NK-92 (cell line): ENCODE results near the gene CLEC16A.

Experiments used
- DNase-seq: peaks from one replicate; lab custom pipeline; 2025; ENCODE audit not compliant: unreplicated experiment; lab: John Stamatoyannopoulos, UW

The CLEC16A gene

DNA sequence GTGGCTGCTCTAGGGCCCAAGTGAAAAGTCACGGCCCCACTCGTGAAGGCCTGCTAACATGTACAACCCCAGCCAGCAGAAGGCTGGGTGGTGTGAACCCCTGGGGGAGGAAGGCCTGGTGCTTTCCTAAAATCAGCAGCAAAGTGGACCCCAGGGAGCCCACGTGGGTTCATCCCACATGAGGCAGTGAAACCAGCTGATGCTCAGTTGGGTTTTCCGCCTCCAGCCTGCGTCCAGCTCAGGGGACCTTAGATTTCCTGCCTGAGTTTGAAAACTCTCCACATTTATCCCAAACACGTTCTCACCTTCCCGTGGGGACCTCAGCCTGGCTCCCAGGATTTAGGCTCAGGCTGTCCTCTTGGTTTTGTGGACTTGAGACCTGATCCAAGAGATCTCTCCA is 225.8 kb downstream of the CLEC16A start:
- DNase-seq: no peak

DNA sequence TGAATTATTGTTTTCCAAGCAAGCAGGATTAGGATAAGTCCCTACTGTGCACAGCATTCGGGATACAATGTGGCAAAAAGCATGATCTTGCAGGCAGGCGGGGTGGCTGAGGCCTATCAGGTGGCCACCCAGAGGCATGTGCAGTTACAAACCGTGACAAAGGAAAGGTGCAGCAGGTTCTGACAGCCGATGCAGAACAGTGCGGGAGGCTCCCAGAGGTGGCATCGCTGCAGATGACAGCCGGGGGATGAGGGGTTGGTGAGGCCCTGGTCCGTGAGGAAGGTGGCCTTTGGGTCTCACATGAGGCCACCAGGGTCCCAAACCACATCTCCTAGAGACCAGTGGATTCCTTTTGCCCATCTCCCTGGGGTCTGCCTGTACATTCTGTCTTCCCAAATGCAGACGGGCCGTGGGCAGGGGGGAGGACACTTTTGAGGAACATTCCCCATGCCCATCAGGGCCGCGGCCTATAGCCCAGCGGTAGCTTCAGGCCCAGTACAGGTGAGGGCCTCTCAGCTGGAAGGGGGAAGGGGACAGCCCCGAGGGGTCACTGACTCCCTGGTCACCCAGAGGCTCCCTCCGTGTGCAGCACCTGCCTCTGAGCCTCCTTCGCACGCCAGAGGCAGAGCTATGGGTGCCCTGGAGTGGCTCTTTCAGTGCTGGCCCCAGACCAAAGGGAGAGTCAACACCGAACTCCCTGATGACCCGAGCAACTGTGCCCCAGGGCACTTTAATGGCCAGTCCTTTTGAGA is 226.5 kb downstream of the CLEC16A start:
- no peak for DNase-seq

DNA sequence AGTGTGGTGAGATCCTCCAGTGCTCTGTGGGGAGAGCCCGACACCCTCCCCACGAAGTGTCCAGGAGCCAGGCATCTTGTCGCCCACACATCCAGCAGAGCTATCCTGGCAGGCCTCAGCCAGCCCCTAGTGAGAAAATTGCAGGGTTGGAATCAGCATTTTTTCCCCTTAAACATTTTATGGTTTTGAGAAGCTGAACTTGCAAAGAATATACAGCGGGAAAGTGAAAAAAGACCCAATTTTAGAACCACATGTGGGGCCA is 227.0 kb downstream of the CLEC16A start:
- no peak for DNase-seq

DNA sequence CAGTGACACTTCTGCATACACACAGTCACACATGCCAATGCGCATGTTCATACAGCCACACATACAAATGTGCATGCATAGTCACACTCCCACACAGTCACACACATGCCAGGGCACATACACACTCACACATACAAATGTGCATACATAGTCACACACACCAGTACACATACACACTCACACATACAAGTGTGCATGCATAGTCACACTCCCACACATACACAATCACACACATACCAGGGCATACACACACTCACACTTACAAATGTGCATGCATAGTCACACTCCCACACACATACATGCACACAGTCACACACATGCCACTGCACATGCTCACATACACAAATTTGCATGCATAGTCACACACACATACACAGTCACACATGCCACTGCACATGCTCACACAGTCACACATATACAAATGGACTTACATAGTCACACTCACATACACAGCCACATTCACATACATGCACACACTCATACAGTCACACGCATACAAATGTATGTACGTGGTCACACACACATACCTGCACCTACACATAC is 227.5 kb downstream of the CLEC16A start:
- DNase-seq: no peak

DNA sequence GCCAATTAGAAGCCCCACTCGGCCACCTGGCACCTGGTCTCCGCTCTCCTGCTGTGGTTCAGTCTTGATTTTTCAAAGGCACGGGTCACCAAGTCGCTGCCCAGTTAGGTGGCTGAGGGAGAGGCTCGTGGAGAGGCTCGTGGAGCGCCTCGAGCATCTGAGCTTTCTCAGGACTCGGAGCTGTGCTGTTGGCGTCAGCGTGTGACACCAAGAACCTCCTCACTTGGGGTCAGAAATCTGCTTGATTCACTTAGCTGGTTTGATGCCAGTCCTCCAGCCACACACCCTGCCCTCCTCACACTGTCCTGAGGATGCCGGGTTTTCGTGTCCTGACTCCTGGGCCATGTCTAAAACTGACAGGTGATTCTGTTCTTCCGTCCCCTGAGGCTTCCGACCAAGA is 229.1 kb downstream of the CLEC16A start:
- no peak for DNase-seq

DNA sequence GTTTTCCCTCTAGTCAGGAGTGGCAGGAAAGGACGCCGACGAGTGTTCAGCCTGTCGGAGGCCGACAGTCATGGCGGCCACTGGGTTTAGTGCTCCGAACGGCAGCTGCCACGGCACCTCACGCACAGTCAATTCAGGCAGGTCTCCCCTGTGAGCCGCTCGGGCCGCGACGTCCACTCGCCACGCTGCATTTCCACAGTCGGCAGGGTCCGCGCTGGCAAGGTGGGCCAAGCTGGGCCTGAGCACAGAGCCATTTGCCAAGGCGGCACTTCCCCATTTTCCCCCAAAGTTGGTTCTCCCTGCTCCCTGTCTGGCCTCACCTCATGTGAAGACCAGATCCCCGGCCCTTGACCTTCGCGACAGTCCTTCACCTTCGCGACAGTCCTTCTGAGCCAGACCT is 229.8 kb downstream of the CLEC16A start:
- no peak for DNase-seq

DNA sequence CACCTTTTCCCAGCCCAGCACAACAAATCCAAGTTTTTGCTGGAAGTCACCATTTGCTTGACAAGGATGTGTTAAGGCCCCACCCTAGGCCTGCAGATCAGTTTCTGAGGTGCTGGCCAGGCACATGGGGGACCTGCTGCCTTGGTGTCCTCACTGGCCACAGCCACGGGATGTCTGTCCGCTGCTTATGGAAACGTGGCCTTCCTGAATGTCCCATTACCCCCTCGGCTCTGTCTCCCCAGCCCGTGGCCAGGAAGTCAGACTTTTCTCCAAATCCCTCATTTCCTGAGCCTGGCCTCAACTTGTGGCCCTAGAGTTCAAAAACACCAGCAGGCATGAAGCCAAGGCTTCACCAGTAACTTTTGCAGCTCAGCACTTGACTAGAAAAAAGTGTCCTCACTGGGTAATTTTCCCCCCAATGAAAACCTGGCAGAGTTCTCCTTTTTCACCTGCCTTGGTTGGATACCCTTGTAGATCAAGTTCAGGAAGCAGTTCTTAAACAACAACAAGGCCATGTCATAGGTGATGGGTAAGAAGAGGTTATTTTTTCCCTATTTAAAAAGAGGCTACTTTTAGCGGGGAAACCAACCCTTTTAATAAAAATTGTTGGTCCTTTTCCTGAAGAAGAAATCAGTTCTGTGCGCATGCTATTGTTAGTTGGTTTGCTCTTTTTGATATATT is 230.9 kb downstream of the CLEC16A start:
- no peak for DNase-seq

DNA sequence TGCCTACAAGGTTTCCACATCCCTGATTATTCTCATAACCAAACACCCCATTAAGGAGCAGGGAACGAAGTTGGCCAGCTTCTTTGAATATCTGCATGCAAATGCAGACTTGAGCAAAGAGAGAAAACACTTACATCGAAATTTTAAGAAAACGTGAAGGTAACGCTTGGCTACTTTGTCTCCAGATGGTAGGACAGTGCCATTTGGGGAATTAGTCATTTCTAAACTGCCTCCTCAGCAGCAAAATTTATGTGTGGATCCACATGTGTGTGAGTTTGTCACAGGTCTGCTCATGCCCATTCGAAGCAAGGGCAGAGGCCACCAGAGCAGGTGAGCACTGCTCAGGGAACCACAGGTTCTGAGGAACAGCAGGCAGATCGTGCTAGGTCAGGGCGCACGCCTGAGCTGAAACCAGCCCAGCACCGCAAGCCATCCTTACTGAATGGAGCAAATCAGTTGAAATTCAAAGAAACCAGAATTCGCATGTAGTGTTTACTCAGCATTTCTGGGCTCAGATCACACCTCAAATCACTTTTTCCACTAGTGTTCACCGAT is 231.5 kb downstream of the CLEC16A start:
- no peak for DNase-seq

DNA sequence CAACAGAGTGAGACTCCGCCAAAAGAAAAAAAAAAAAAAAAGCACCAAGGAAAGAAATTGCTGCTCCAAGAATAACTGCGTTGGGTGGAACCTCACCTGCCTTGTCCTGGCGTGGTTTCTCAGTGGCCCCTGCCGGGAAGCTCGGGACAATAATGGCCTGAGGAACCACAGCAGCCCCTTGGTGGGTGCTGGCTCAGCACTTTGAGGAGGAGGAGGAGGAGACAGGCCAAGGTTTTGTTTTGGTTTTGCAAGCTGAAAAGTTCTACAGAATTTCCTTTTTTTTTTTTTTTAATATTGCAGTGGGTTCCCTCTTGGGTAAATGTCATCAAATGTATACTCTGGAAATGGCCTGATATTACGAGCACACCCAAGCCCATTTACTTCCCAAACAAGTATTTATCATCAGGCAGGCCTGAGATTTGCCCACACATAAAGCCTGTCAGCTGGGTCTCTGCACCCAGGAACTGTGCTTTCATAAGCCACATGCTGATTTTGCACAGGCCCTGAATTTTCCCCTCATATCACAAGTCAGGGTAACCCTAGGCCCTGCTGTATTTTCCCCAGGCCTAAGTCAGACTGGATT is 233.3 kb downstream of the CLEC16A start:
- DNase-seq: no peak

DNA sequence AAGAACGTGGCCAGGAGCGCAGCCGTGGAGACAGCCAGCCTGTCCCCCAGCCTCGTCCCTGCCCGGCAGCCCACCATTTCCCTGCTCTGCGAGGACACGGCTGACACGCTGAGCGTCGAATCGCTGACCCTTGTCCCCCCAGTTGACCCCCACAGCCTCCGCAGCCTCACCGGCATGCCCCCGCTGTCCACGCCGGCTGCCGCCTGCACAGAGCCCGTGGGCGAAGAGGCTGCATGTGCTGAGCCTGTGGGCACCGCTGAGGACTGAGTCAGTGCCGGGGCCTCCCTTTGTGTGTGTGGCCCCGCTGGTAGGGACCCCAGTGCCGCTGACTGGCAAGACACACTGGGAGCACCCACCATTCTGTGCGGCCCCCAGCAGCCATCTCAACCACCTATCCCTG is 234.1 kb downstream of the CLEC16A start:
- DNase-seq: no peak

DNA sequence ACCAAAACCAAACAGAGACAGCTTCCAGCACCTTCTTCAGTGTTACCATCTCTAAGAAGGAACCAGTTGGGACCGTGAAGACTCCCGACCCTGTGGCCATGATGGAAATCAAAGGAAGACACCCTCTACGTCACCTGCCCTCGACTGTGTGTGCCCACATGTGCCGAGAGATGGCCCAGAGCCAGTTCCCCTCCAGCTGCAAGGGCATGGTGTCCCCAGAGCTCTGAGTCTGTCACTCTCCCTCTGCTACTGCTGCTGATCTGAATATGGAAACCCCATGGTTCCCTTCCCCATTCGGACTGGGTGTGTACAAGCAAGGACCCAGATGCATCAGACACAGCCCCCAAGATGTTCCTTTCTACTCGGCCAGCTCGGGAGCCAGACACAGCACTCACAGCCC is 235.2 kb downstream of the CLEC16A start:
- no peak for DNase-seq

DNA sequence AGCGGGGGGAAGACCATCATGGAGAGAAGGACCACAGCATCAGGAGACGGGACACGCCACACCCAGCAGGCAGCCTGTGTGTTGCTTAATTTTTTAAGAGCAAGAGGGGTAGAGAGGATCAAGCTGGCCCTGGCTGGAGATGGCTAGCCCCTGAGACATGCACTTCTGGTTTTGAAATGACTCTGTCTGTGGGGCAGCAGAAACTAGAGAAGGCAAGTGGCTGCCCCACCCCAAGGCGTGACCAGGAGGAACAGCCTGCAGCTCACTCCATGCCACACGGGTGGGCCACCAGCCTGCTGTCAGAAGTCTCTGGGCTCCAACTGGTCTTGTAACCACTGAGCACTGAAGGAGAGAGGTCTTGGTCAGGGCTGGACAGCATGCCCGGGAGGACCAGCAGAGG is 236.1 kb downstream of the CLEC16A start:
- DNase-seq: no peak

DNA sequence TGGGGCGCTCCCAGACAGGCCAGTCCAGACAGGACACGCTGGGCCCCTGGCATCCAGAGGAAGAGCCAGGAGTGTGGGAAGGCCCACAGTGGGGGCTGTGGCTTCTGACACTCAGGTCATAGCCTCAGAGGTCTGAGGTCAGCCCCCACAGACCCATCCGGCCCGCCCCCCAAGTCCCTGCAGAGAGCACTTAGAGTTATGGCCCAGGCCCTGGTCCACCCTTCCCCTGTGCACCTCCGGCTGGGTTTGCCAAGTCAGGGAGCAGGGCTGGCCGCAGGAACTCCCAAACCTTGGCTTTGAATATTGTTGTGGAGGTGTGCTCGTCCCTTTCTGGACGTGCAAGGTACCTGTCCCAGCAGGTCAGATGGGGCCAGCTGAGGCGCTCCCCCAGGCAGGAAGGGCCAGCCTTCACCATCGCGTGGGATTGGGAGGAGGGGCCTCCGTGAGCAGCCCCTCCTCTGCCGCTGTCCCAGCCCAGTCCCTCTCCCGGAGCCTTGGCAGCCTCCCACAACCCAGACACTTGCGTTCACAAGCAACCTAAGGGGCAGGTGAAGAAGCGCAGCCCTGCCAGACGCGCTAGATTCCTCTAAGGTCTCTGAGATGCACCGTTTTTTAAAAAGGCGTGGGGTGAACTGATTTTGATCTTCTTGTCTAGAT is 237.0 kb downstream of the CLEC16A start:
- no peak for DNase-seq

DNA sequence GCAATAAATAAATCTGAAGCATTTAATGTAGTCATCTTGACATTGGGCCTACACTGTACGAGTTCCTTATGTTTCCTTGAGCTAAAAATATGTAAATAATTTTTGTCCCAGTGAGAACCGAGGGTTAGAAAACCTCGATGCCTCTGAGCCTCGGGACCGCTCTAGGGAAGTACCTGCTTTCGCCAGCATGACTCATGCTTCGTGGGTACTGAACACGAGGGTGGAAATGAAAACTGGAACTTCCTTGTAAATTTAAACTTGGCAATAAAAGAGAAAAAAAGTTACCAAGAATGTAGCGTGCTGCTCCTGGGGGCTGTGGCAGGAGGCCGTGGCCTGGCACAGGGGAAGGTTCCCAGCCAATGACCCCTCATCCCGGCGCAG is 237.5 kb downstream of the CLEC16A start:
- DNase-seq: no peak

DNA sequence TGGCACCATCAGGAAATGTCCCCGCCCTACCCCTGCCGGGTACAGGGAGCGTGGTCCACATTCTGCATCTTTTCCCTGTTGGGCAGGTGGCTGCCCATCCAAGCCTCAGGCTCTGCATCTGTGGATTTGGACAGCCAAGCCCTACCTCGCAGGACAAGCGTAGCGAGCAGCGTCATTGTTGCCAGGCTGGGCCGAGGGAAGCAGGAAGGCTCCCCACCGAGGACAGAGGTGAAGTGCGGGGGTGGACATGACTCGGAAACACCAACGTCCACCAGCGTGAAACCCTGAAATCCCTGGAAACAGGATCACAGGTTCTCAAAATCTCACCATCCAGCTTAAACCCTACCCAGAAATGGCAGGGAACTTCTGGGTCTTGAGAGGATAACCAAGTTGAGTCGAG is 238.0 kb downstream of the CLEC16A start:
- no peak for DNase-seq

DNA sequence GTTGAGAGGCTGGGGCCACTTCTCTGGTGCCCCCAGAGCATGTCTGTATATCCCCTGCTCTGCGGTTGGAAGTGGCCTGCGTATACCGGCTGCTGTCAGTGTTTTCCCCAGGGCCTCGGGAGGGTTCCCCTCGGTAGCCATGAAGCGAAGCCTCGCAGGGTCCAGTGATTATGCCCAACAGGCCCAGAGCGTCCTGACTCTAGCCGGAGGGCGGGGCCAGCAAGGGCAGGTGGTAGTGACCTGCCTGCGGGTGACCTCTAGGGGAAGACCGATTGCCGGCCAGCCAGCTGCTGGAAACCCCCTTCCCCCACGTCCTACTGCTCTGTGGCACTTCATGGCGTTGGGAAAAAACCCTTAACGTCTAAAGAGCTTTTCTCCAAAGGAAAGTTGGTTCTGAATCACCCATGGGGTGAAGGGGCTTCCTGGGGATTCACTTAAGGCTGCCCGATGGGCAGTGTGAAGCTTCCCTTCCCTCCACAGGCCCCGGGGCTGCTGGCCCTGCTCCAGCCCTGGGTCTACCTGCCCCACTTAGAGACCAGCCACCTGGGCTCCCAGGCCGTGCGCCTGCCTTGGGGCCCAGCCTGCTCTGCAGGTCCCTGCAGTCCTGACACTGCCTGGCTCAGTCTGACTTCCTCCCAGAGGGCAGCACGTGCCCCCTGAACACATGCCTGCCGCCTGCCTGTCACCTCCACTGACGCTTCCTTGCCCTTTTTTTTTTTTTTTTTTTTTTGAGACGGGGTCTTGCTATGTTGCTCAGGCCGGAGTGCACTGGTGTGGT is 238.9 kb downstream of the CLEC16A start:
- DNase-seq: no peak

DNA sequence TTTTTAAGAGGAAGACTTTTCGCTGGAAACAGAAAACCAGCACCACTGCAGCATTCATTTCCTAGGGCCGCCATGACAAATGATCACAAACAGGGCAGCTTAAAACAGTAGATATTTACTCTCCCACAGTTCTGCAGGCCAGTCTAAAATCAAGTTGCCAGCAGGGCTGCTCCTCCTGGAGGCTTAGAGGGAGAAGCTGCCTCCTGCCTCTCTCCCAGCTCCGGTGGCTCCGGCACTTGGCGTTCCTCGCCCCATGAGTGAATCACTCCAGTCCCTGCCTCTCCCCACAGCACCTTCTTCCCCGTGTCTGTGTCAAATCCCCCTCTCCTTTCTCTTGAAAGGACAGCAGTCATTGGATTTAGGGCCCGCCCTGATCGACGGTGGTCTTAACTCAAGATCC is 239.6 kb downstream of the CLEC16A start:
- no peak for DNase-seq

DNA sequence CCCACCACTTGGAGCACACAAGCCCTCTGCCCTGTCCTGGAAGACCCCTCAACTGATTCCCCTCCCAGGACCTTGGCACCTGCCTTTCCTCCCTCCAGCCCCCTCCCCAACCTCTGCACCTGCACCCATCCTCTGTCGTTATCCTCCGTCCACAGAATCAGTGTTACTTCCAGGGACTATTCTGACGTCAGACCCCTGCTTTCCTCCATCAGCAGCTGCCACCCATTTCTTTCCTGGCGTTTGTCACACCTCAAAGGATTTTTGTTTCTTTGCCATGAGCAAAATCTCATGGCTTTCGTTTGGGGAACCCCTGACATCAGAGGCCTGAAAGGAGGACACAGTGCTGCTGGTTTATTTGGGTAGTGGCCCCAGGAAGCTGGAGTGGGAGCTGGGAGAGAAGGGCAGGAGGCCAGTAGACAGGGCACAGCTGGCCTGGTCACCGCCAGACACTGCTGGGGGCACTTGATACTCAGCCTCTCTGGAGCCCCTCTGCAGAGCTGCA is 243.2 kb downstream of the CLEC16A start:
- no peak for DNase-seq

DNA sequence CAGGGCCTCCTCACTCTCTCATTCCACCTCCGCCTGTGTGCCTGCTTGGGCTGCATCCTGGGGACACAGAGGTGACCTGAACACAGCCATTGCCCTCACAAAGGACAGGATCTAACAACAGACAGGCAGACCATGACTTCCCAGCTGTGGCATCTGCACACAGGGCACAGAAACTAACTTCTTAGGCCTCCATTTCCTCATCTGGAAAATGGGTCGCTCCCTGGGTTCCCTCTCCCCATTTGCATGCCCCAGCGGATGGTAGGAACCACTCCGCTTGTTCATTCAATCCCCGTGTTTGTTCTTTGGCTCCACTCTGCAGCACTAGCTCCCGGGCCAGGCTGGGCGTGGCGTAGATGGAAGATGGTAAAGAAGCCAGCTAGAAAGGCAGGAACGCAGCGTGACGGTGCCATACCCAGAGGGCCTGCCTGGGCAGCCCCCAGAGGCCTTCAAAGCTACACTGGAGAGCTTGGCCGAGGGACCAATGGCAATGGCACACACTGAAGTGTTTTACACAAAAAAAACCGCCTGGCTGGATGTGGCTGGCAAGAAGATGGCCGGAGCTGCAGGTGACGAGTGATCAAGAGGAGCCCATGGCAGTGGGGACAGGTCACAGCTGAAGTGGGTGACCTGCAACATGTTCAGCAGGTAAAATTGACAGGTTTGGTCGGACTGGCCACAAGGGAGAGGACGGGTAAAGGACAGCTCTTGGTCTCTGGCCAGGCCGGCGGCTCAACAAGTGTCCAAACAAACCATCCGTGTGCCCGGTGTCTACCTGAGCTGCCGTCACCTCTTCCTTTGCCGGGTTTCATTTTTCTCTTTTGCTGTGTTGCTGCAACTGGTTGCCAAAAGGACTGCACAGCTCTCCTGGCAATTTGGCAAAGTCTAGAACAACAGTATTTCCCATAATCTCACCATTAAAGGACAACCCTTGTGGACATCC is 244.7 kb downstream of the CLEC16A start:
- no peak for DNase-seq
